LNCAP (cell line): ENCODE measurements around the gene ZBBX.

ENCODE experiments used
- CTCF ChIP-seq: fragments of 450-650 bp; IDR thresholded peaks from 2 replicates; pipeline ENCODE4 v1.5.1; 2017; ENCODE audit warnings: mild to moderate bottlenecking

Gene ZBBX

GRCh38 chr3:167330993-167331785 is 48.9 kb downstream of the ZBBX start:
- no peak for TF ChIP-seq CTCF

DNA sequence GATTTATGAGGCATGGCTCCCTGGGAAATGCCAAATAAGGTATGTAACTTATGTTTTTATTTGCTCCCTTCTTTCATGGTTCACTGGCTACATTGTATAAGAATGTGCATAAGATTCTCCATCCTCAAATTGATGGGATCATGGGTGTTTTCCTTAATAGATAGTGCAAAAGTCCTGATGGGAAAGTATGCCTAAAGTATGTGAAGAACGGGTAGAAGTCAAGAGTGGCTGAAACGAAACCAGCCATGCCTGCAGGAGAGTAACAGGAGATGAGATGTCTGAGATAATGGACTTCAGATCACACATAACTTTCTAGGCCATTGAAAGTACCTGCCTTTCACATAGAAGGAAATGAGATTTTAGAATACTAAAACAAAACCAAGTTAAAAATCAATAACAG is 56.5 kb downstream of the ZBBX start:
- no peak for TF ChIP-seq CTCF

GRCh38 chr3:167318996-167319615 is 61.0 kb downstream of the ZBBX start:
- TF ChIP-seq CTCF: no peak

DNA sequence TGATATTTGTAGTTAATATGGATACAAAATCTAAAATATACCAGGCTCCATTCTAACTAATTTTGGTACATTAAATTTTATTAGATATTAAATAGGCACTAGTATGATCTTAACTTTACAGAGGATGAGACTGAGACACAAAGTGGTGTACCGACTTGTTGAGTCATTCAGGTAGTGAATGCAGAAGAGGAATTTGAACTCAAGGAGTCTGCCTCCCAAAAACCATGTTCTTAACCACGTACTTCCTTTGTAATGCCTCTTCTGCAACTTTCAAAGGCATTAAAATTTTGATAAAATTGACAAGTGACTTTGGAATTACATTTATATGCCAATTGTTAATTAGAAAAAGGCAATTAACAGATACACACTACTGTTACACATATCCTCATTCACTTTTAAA is 61.8 kb downstream of the ZBBX start:
- no peak for TF ChIP-seq CTCF

DNA sequence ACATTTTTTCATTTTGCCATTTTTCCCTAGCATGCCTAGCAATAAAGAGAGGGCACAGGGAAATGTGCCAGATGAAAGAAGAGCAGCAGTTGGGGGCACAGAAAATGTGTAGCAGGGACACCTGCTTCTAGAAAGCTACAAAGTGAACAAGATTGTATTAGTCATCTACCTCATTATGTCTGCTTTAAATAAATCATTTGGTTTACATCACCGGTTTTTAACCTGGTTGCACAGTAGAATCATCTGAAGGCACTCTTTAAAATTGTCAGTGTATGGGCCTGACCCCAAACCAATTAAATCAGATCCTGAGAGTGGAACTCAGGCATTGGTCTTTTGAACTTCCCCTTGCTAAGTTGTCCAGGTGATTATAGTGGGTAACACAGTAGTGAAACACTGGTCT is 73.8 kb downstream of the ZBBX start:
- no peak for TF ChIP-seq CTCF

DNA sequence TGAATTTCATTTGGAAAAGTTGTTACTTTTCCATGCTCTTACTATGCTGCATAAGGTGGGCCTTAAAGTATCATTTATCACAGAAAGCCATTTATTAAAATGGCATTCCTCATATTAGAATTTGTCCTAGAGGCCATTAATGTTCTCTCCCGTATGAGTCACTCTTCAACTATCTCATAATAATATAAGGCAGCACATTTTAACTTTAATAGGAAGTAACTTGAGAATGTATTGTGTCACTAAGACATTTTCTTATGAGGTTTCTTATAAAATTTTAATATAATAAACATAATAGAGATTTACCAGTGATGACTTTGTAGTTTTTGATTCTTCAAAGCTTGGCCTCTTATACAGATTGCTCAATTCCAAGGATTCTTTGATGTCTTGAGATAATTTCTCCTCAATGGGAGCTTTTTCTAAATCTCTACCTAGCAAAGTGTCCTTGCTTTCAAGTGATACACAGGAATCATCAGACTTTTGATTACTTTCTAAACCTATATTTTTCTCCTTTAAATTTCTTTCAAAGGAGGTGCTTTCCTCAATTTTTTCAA is 74.7 kb downstream of the ZBBX start:
- TF ChIP-seq CTCF: no peak

DNA sequence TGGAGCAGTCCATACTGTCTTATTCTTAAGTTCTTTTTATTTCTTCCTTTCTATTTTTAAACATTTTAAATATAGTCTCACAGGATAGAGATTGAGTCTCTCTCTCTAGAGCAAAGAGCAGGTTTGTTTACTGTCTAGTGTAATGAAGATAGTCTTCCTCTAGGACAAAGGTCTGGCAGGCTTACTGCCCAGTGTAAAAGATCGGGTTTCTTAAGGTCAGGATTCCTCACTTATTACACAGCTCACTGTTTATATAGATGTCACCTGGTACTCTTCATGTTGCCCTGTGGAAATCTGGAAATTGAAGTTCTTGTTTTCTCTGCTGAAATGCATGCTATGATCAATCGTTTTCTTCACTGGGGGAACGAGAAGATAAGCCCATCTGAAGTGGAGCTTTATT is 76.0 kb downstream of the ZBBX start:
- TF ChIP-seq CTCF: no peak
